H1 (cell line): ENCODE data around the gene NFKBIZ. TPM values are rescaled to one million over a fixed set of nuclear protein-coding genes. Genes with fewer than 3 reads are reported as not detected.

ENCODE experiments used
- CTCF ChIA-PET: fragments of 300-600 bp; sonication (Branson Sonifier 250); formaldehyde crosslinking; loops from one replicate; lab custom pipeline; 2021; ENCODE audit not compliant: partially characterized antibody; lab: Charles Lee
- POLR2A ChIA-PET: fragments of 300-600 bp; sonication (Branson Sonifier 250); formaldehyde crosslinking; loops from one replicate; lab custom pipeline; 2021; ENCODE audit warnings: inconsistent platforms; ENCODE audit not compliant: partially characterized antibody; lab: Charles Lee
- DNase-seq, 2 experiments: peaks; one replicate each; pipeline versions ENCODE4 v3.0.0 to v3.0.0-alpha.2; 2010 to 2022; ENCODE audit warnings: low spot score in 2 of 2, low read depth in 1 of 2, mixed read lengths in 1 of 2
- FAIRE-seq: peaks from 2 replicates; lab custom pipeline; 2011; peaks lifted over from hg19 to GRCh38; lab: Jason Lieb, UNC
- H2AFZ ChIP-seq: 2 replicates; pipeline ENCODE4 v1.8.1; 2012; ENCODE audit warnings: low read length, inconsistent platforms
- H2AK5ac ChIP-seq: 2 replicates; pipeline ENCODE4 v1.6.1; 2013; ENCODE audit warnings: low read depth, low read length
- H2BK120ac ChIP-seq: replicated peaks from 2 replicates; pipeline ENCODE3; 2013; ENCODE audit warnings: low read depth, low read length, inconsistent platforms
- H2BK12ac ChIP-seq: 2 replicates; pipeline ENCODE4 v1.6.1; 2013; ENCODE audit warnings: low read depth, low read length
- H2BK15ac ChIP-seq: 2 replicates; pipeline ENCODE4 v1.6.1; 2013; ENCODE audit warnings: low read length
- H2BK20ac ChIP-seq: 2 replicates; pipeline ENCODE4 v1.6.1; 2013; ENCODE audit warnings: low read length
- H2BK5ac ChIP-seq: 2 replicates; pipeline ENCODE4 v1.6.1; 2013; ENCODE audit warnings: low read depth, low read length
- H3K14ac ChIP-seq: 2 replicates; pipeline ENCODE4 v1.6.1; 2013; ENCODE audit warnings: inconsistent platforms; ENCODE audit not compliant: insufficient read length
- H3K18ac ChIP-seq: 2 replicates; pipeline ENCODE4 v1.6.1; 2013; ENCODE audit warnings: low read length; ENCODE audit errors: extremely low read depth
- H3K23ac ChIP-seq: 2 replicates; pipeline ENCODE4 v1.6.1; 2013; ENCODE audit warnings: inconsistent platforms; ENCODE audit not compliant: insufficient read length
- H3K23me2 ChIP-seq: 2 replicates; pipeline ENCODE4 v1.6.1; 2013; ENCODE audit warnings: low read depth, low read length
- H3K27ac ChIP-seq: 2 replicates; pipeline ENCODE4 v1.6.1; 2011; ENCODE audit warnings: low read depth, low read length, inconsistent platforms
- H3K27me3 ChIP-seq, 4 experiments: replicated peaks in 1 of 4; 1 replicate in 1 of 4; 2 replicates in 3 of 4; pipeline versions ENCODE4 v1.6.1 to v1.8.1; 2011 to 2013; ENCODE audit warnings: low read length in 3 of 4, mild to moderate bottlenecking in 3 of 4, inconsistent platforms in 2 of 4, mixed read lengths in 2 of 4, moderate library complexity in 1 of 4; ENCODE audit not compliant: control insufficient read depth in 3 of 4, insufficient read depth in 3 of 4; ENCODE audit errors: extremely low read depth in 1 of 4
- H3K36me3 ChIP-seq, 4 experiments: 2 replicates each; pipeline versions ENCODE4 v1.6.1 to v1.8.1; 2011 to 2013; ENCODE audit warnings: mild to moderate bottlenecking in 4 of 4, low read length in 3 of 4, moderate library complexity in 2 of 4, control low read depth in 1 of 4, inconsistent platforms in 1 of 4; ENCODE audit not compliant: insufficient read depth in 4 of 4, control insufficient read depth in 2 of 4
- H3K4ac ChIP-seq: replicated peaks from 2 replicates; pipeline ENCODE3; 2013; ENCODE audit warnings: low read length, low read depth, mixed read lengths, inconsistent platforms; ENCODE audit not compliant: insufficient read length
- H3K4me1 ChIP-seq, 4 experiments: replicated peaks in 1 of 4; 1 replicate in 1 of 4; 2 replicates in 3 of 4; pipeline versions ENCODE4 v1.6.1 to v1.8.1; 2011 to 2013; ENCODE audit warnings: low read length in 3 of 4, inconsistent platforms in 2 of 4, mixed read lengths in 1 of 4; ENCODE audit not compliant: insufficient read depth in 4 of 4, control insufficient read depth in 3 of 4
- H3K4me2 ChIP-seq, 2 experiments: 2 replicates each; pipeline versions ENCODE4 v1.6.1 to v1.8.1; 2011 to 2013; ENCODE audit warnings: low read depth in 2 of 2, low read length in 2 of 2, control low read depth in 1 of 2, inconsistent platforms in 1 of 2, mild to moderate bottlenecking in 1 of 2; ENCODE audit not compliant: insufficient read depth in 1 of 2
- H3K4me3 ChIP-seq, 4 experiments: fragments of 200-600, 300-600 bp in 1 of 4; sonication (generic), shearing (Covaris generic), sonication (Bioruptor Twin) in 1 of 4; 2 replicates each; pipeline versions ENCODE4 v1.5.1 to v1.8.1; 2011 to 2016; ENCODE audit warnings: low read length in 4 of 4, low read depth in 3 of 4, control low read depth in 2 of 4, inconsistent platforms in 2 of 4, mild to moderate bottlenecking in 2 of 4, mixed read lengths in 1 of 4, moderate library complexity in 1 of 4; ENCODE audit not compliant: insufficient read depth in 2 of 4; ENCODE audit errors: extremely low read depth in 1 of 4
- H3K56ac ChIP-seq: replicated peaks from 2 replicates; pipeline ENCODE3; 2013; ENCODE audit warnings: low read depth, mild to moderate bottlenecking, mixed read lengths, low read length, inconsistent platforms; ENCODE audit not compliant: insufficient read length
- H3K79me1 ChIP-seq: 2 replicates; pipeline ENCODE4 v1.6.1; 2013; ENCODE audit warnings: low read depth, low read length, control low read depth
- H3K79me2 ChIP-seq, 2 experiments: 2 replicates each; pipeline versions ENCODE4 v1.6.1 to v1.8.1; 2012 to 2013; ENCODE audit warnings: low read length in 2 of 2, mild to moderate bottlenecking in 2 of 2, inconsistent platforms in 1 of 2; ENCODE audit not compliant: insufficient read depth in 2 of 2, control insufficient read depth in 1 of 2
- H3K9ac ChIP-seq, 4 experiments: replicated peaks in 1 of 4; 1 replicate in 1 of 4; 2 replicates in 3 of 4; pipeline versions ENCODE4 v1.6.1 to v1.8.1; 2011 to 2013; ENCODE audit warnings: low read depth in 3 of 4, low read length in 3 of 4, control low read depth in 2 of 4, mild to moderate bottlenecking in 2 of 4, moderate library complexity in 2 of 4, inconsistent platforms in 1 of 4; ENCODE audit errors: extremely low read depth in 1 of 4
- H3K9me3 ChIP-seq, 2 experiments: 2 replicates each; pipeline versions ENCODE4 v1.6.1 to v1.8.1; 2012 to 2013; ENCODE audit warnings: mild to moderate bottlenecking in 2 of 2, moderate library complexity in 2 of 2, control low read depth in 1 of 2, inconsistent platforms in 1 of 2, low read depth in 1 of 2, low read length in 1 of 2, mixed read lengths in 1 of 2; ENCODE audit not compliant: insufficient read depth in 2 of 2
- H4K20me1 ChIP-seq, 2 experiments: replicated peaks in 1 of 2; 2 replicates each; pipeline versions ENCODE3 to v1.8.1; 2011 to 2013; ENCODE audit warnings: inconsistent platforms in 2 of 2, low read length in 2 of 2, mild to moderate bottlenecking in 1 of 2; ENCODE audit not compliant: insufficient read depth in 2 of 2, control insufficient read depth in 1 of 2
- H4K5ac ChIP-seq: 2 replicates; pipeline ENCODE4 v1.6.1; 2013; ENCODE audit warnings: low read length, low read depth, mixed read lengths, inconsistent platforms; ENCODE audit not compliant: insufficient read length
- H4K8ac ChIP-seq: 2 replicates; pipeline ENCODE4 v1.8.0; 2013; ENCODE audit warnings: mild to moderate bottlenecking, moderate library complexity, low read length, inconsistent platforms; ENCODE audit not compliant: insufficient read depth; ENCODE audit errors: extremely low read depth
- H4K91ac ChIP-seq: replicated peaks from 2 replicates; pipeline ENCODE3; 2013; ENCODE audit warnings: low read length, mixed read lengths, inconsistent platforms; ENCODE audit not compliant: insufficient read length
- ASH2L ChIP-seq: fragments of 200-600, 300-600 bp; sonication (generic); IDR thresholded peaks from one replicate; pipeline ENCODE4 v1.7.1; 2017; ENCODE audit warnings: low read length
- BACH1 ChIP-seq: IDR thresholded peaks from 2 replicates; pipeline ENCODE4 v1.6.1; 2012; ENCODE audit warnings: low read length, improper control_type of control experiment
- CBX5 ChIP-seq: fragments of 300-800, 300-1000 bp; sonication (generic); IDR thresholded peaks from 2 replicates; pipeline ENCODE4 v1.7.1; 2016; ENCODE audit warnings: antibody characterized with exemption, low read length, low read depth
- CEBPB ChIP-seq: IDR thresholded peaks from 2 replicates; pipeline ENCODE4 v1.6.1; 2012; ENCODE audit warnings: low read depth, low read length
- FOSL1 ChIP-seq: IDR thresholded peaks from 2 replicates; pipeline ENCODE4 v1.6.1; 2011; ENCODE audit warnings: mild to moderate bottlenecking, low read depth, low read length, moderate library complexity; ENCODE audit not compliant: insufficient read depth
- GTF2F1 ChIP-seq: IDR thresholded peaks from 2 replicates; pipeline ENCODE4 v1.6.1; 2012; ENCODE audit warnings: low read depth, low read length, improper control_type of control experiment, borderline replicate concordance
- KDM1A ChIP-seq: fragments of 200-600, 300-600 bp; sonication (generic); IDR thresholded peaks from 2 replicates; pipeline ENCODE4 v1.7.1; 2016; ENCODE audit warnings: mild to moderate bottlenecking, low read length, borderline replicate concordance
- KDM4A ChIP-seq: IDR thresholded peaks from one replicate; pipeline ENCODE4 v1.7.1; 2012; ENCODE audit warnings: low read depth, mild to moderate bottlenecking, moderate library complexity, low read length, inconsistent platforms; ENCODE audit not compliant: severe bottlenecking
- RXRA ChIP-seq: IDR thresholded peaks from 2 replicates; pipeline ENCODE4 v1.6.1; 2011; ENCODE audit warnings: low read depth, mild to moderate bottlenecking, low read length, moderate library complexity; ENCODE audit not compliant: insufficient read depth
- SAP30 ChIP-seq: fragments of 300-600 bp; sonication (generic); IDR thresholded peaks from 2 replicates; pipeline ENCODE4 v1.7.1; 2012; ENCODE audit warnings: low read length, moderate library complexity, mild to moderate bottlenecking, inconsistent platforms; ENCODE audit not compliant: insufficient read depth, insufficient replicate concordance
- TCF12 ChIP-seq: IDR thresholded peaks from 2 replicates; pipeline ENCODE4 v1.6.1; 2011; ENCODE audit warnings: low read depth, mild to moderate bottlenecking, low read length
- TEAD4 ChIP-seq: IDR thresholded peaks from 2 replicates; pipeline ENCODE4 v1.6.1; 2012; ENCODE audit warnings: low read depth, low read length, inconsistent platforms, mixed read lengths
- WGBS, 2 experiments: shearing (Covaris generic) in 1 of 2; methylation state at CpG; one replicate each; pipeline versions ENCODE4 v1.1.6 to v1.1.7; 2013 to 2015; ENCODE audit warnings: low lambda C conversion rate in 2 of 2, mixed read lengths in 2 of 2, inconsistent platforms in 1 of 2, low coverage in 1 of 2, missing lambda C conversion rate in 1 of 2; ENCODE audit not compliant: insufficient replicate concordance in 2 of 2, insufficient coverage in 1 of 2, insufficient read length in 1 of 2; ENCODE audit errors: extremely low coverage in 1 of 2, missing lambda C conversion rate in 1 of 2; 5-methylcytosine and 5-hydroxymethylcytosine counted together
- polyA plus RNA-seq, 7 experiments: library from polyadenylated mRNA; depleted of rRNA in 3 of 7; stranded (reverse) in 5 of 7; unstranded in 2 of 7; fragments of >200 nt in 5 of 7; fragments of 200-250 nt in 2 of 7; gene quantifications; 1 replicate in 5 of 7; 2 replicates in 1 of 7; 4 replicates in 1 of 7; pipeline versions ENCODE4 v1.2.1 to v1.2.3, GENCODE V29; 2011 to 2013; ENCODE audit warnings: missing spikeins in 2 of 7, mixed read lengths in 2 of 7
- total RNA-seq: library from RNA; stranded (reverse); fragmentation: NEBNext Ultra II Directional; extraction: Animal tissue kit (Norgen Biotek cat#: 25700); gene quantifications from 2 replicates; pipeline ENCODE4 v1.2.1, GENCODE V29; 2021
- TF ChIP-seq, protein P1 (sequence below): IDR thresholded peaks from 2 replicates; pipeline ENCODE4 v1.6.1; 2012; ENCODE audit warnings: low read length, inconsistent platforms

The NFKBIZ gene
- total and polyA plus RNA-seq, 2 of the 8 experiments (the other 6 are each of a cell fraction or from before 2014, with no cell fraction given): 7.2 to 24.5 TPM

GRCh38 chr3:101888653-101889052 lies 39.3 kb downstream of the NFKBIZ start:
- DNase-seq (no peak), FAIRE-seq (no peak)
- Histone ChIP-seq H4K5ac (no peak overlapping the region), H2BK20ac (no peak overlapping the region), H4K20me1 (no peaks in the 10 kb centered on the region), H3K56ac (no peak overlapping the region), H2BK5ac (no peak overlapping the region), H2AK5ac (no peak overlapping the region), H3K36me3 (no peaks in the 10 kb centered on the region), H2BK120ac (no peak overlapping the region), H3K18ac (no peak overlapping the region), H3K14ac (no peak overlapping the region), H3K9ac (no peak overlapping the region), H2BK12ac (no peak overlapping the region), H3K23ac (no peak overlapping the region), H3K27me3 (no peaks in the 10 kb centered on the region), H3K27ac (no peak overlapping the region), H3K79me2 (no peaks in the 10 kb centered on the region), H2AFZ (0 out of 2 replicates have a peak overlapping the region, but pooled peaks have one; percentile 44), H4K91ac (no peak overlapping the region), H3K4ac (no peak overlapping the region), H3K9me3 (0 out of 4 replicates have a peak, but pooled peaks cover 0 to 3% of the 10 kb centered on the region in 2 experiments), H3K23me2 (no peaks in the 10 kb centered on the region), H3K4me2 (no peak overlapping the region), H3K79me1 (no peaks in the 10 kb centered on the region), H3K4me3 (no peak overlapping the region), H4K8ac (no peak overlapping the region), H3K4me1 (no peaks in the 10 kb centered on the region), H2BK15ac (no peak overlapping the region)
- ChIA-PET POLR2A (no interaction called here), CTCF (interaction anchor here (0.8 to 1.1 kb wide), 3 partner anchors 40 to 135 kb away, joined by 3 to 4 read pairs (median 3); partner anchors contain the start of gene NFKBIZ)
- WGBS, 2 experiments: 79% methylated on average over 3 of the region's 3 CpGs; no CpG with 5 or more reads in 1 of the 2 experiments
- TF ChIP-seq ASH2L (no peak), RXRA (no peak), BACH1 (no peak), TCF12 (no peak), KDM1A (no peak), CBX5 (no peak), CEBPB (no peak), KDM4A (no peak), GTF2F1 (no peak), TEAD4 (no peak), FOSL1 (no peak), SAP30 (no peak)
- TF ChIP-seq, protein P1, sequence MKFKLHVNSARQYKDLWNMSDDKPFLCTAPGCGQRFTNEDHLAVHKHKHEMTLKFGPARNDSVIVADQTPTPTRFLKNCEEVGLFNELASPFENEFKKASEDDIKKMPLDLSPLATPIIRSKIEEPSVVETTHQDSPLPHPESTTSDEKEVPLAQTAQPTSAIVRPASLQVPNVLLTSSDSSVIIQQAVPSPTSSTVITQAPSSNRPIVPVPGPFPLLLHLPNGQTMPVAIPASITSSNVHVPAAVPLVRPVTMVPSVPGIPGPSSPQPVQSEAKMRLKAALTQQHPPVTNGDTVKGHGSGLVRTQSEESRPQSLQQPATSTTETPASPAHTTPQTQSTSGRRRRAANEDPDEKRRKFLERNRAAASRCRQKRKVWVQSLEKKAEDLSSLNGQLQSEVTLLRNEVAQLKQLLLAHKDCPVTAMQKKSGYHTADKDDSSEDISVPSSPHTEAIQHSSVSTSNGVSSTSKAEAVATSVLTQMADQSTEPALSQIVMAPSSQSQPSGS: no peak
